ENCODE results near the gene AHNAK2.
"Not testable (repeated sequence)": the region's sequence is repeated elsewhere in the genome, so short reads cannot be mapped to it uniquely, and the experiment has no call there.

Gene AHNAK2

DNA sequence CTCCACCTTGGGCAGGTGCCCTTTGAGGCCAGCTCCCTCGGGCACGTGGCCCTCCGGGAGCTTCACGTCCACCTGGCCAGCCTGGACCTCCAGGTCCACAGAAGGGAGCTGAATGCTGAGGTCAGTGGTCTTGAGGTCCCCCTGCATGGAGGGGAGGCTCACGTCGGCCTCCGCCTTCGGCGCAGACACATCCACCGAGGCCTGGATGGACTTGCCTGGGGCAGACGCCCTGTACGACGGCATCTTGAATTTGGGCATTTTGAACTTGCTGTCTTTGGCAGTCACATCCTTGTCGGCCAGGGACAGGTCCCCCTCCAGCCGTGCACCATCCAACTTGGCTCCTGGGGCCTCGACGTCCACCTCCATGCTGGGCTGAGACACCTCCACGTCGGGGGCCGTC lies 32.9 kb downstream of the AHNAK2 start:
- not testable (repeated sequence) for H3K36me3 ChIP-seq; H3K9me3 ChIP-seq; H3K27me3 ChIP-seq; H3K4me3 ChIP-seq (ENCODE audit: low read depth, low read length); H3K4me1 ChIP-seq
- peak; percentile 3 for DNase-seq

DNA sequence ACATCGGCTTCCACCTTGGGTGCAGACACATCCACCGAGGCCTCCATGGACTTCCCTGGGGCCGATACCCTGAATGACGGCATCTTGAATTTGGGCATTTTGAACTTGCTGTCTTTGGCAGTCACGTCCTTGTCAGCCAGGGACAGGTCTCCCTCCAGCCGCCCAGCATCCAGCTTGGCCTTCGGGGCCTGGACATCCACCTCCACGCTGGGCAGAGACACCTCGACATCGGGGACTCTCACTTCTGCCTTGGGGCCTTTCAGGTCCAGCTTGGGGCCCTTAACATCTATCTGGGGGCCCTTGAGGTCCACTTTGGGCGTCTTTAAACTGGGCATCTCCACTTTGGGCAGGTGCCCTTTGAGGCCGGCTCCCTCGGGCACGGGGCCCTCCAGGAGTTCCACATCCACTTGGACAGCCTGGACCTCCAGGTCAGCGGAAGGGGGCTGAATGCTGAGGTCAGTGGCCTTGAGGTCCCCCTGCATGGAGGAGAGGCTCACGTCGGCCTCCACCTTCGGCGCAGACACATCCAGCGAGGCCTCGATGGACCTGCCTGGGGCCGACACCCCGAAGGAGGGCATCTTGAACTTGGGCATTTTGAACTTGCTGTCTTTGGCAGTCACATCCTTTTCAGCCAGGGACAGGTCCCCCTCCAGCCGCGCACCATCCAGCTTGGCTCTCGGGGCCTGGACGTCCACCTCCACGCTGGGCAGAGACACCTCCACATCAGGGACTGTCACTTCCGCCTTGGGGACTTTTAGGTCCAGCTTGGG lies 33.6 kb downstream of the AHNAK2 start:
- H3K4me1 ChIP-seq; H3K27me3 ChIP-seq; H3K4me3 ChIP-seq (ENCODE audit: low read depth, low read length); H3K36me3 ChIP-seq; H3K9me3 ChIP-seq: not testable (repeated sequence)
- peak; percentile 3 for DNase-seq

DNA sequence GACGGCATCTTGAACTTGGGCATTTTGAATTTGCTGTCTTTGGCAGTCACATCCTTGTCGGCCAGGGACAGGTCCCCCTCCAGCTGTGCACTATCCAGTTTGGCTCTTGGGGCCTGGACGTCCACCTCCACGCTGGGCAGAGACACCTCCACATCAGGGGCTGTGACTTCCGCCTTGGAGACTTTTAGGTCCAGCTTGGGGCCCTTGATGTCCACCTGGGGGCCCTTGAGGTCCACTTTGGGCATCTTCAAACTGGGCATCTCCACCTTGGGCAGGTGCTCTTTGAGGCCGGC lies 34.2 kb downstream of the AHNAK2 start:
- H3K36me3 ChIP-seq; H3K4me3 ChIP-seq (ENCODE audit: low read depth, low read length); H3K9me3 ChIP-seq; H3K27me3 ChIP-seq; DNase-seq; H3K4me1 ChIP-seq: not testable (repeated sequence)

DNA sequence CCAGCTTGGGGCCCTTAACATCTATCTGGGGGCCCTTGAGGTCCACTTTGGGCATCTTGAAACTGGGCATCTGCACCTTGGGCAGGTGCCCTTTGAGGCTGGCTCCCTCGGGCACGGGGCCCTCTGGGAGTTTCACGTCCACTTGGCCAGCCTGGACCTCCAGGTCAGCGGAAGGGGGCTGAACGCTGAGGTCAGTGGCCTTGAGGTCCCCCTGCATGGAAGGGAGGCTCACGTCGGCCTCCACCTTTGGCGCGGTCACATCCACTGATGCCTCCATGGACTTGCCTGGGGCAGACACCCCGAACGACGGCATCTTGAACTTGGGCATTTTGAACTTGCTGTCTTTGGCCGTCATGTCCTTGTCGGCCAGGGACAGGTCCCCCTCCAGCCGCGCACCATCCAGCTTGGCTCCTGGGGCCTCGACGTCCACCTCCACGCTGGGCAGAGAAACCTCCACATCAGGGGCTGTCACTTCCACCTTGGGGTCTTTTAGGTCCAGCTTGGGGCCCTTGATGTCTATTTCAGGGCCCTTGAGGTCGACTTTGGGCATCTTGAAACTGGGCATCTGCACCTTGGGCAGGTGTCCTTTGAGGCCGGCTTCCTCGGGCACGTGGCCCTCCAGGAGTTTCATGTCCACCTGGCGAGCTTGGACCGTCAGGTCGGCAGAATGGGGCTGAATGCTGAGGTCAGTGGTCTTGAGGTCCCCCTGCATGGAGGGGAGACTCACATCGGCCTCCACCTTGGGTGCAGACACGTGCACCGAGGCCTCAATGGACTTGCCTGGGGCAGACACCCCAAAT lies 34.8 kb downstream of the AHNAK2 start:
- not testable (repeated sequence) for H3K27me3 ChIP-seq; H3K4me1 ChIP-seq; DNase-seq; H3K4me3 ChIP-seq (ENCODE audit: low read depth, low read length); H3K36me3 ChIP-seq; H3K9me3 ChIP-seq

GRCh38 chr14:104942586-104942985 lies 35.6 kb downstream of the AHNAK2 start:
- Histone ChIP-seq H3K27me3 (peaks cover 11% of the 10 kb centered on the region), H3K4me3 (ENCODE audit: low read depth, low read length) (no peak overlapping the region), H3K36me3 (no peaks in the 10 kb centered on the region), H3K4me1 (no peaks in the 10 kb centered on the region), H3K9me3 (no peaks in the 10 kb centered on the region)
- no peak for DNase-seq
- TF ChIP-seq, protein P1, sequence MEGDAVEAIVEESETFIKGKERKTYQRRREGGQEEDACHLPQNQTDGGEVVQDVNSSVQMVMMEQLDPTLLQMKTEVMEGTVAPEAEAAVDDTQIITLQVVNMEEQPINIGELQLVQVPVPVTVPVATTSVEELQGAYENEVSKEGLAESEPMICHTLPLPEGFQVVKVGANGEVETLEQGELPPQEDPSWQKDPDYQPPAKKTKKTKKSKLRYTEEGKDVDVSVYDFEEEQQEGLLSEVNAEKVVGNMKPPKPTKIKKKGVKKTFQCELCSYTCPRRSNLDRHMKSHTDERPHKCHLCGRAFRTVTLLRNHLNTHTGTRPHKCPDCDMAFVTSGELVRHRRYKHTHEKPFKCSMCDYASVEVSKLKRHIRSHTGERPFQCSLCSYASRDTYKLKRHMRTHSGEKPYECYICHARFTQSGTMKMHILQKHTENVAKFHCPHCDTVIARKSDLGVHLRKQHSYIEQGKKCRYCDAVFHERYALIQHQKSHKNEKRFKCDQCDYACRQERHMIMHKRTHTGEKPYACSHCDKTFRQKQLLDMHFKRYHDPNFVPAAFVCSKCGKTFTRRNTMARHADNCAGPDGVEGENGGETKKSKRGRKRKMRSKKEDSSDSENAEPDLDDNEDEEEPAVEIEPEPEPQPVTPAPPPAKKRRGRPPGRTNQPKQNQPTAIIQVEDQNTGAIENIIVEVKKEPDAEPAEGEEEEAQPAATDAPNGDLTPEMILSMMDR (IDR thresholded peaks at IDR 0.05; ENCODE audit: low read depth, low read length), result no peak

DNA sequence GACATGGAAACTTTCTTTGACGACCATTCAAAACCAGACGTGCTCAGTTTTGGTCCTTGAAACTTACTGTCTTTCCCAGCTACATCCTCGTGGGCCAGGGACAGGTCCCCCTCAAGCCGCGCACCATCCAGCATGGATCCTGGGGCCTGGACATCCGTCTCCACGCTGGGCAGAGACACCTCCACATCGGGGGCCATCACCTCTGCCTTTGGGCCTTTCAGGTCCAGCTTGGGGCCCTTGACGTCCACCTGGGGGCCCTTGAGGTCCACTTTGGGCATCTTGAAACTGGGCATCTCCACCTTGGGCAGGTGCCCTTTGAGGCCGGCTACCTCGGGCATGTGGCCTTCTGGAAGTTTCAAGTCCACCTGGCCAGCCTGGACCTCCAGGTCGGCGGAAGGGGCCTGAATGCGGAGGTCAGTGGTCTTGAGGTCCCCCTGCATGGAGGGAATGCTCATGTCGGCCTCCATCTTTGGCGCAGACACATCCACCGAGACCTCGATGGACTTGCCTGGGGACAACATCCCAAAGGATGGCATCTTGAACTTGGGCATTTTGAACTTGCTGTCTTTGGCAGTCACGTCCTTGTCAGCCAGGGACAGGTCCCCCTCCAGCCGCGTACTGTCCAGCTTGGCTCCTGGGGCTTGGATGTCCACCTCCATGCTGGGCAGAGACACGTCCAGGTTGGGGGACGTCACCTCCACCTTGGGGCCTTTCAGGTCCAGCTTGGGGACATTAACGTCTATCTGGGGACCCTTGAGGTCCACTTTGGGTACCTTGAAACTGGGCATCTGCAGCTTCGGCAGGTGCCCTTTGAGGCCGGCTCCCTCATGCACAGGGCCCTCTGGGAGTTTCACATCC lies 36.4 kb downstream of the AHNAK2 start:
- no peaks in the 10 kb centered on the region for H3K36me3 ChIP-seq
- no peaks in the 10 kb centered on the region for H3K4me1 ChIP-seq
- no peak overlapping the region for H3K4me3 ChIP-seq (ENCODE audit: low read depth, low read length)
- DNase-seq, result no peak
- no peaks in the 10 kb centered on the region for H3K9me3 ChIP-seq
- H3K27me3 ChIP-seq, result peaks cover 11% of the 10 kb centered on the region
- TF ChIP-seq, protein P1 (IDR thresholded peaks at IDR 0.05; ENCODE audit: low read depth, low read length), result no peak

DNA sequence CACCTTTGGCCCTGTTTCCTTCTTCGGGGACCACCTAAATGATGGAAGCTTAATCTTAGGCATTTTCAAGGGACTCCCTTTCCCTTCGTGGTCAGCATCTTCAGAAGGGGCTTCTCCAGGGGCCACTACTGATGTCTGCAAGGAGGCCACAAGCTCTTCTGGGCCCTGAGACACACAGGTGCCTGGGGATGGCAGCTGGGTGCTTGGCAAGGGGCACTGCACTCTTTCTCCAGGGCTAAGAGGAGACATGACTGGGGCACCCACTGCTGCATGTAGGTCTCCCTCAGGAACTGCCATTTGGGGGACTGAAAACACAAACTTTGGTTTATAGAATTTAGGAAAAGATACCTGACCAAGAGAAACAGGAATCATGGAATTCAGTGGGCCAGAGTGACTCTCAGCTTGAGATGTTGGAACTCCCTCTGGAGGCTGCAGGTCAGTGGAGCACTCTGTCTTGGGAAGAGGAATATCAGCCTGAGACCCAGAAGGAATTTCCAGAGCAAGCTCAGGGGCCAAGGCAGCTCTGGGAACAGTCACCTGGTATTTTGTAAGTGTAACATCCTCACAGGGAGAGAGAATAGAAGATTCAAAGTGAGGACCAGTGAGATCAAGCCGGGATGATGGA lies 37.5 kb downstream of the AHNAK2 start:
- H3K9me3 ChIP-seq, result no peaks in the 10 kb centered on the region
- TF ChIP-seq, protein P1 (IDR thresholded peaks at IDR 0.05; ENCODE audit: low read depth, low read length), result peak; percentile 35; the same call in 1 of the 2 replicates
- no peaks in the 10 kb centered on the region for H3K4me1 ChIP-seq
- H3K4me3 ChIP-seq (ENCODE audit: low read depth, low read length), result no peak overlapping the region
- no peaks in the 10 kb centered on the region for H3K36me3 ChIP-seq
- DNase-seq, result no peak
- H3K27me3 ChIP-seq, result peaks cover 11% of the 10 kb centered on the region
